Measurements from ENCODE around the gene GPR157.

- TF ChIP-seq CTCF (conservative IDR thresholded peaks at IDR 0.05; ENCODE audit: low read length), result 0 out of 2 replicates have a peak, but pooled peaks have one; percentile 26
- TF ChIP-seq EZH2phosphoT487 (IDR thresholded peaks at IDR 0.05; ENCODE audit: borderline replicate concordance, low read depth, low read length), result no peak
Observed at GRCh38 chr1:9066945-9067807, 61.7 kb downstream of the GPR157 start.
